ENCODE results near the gene KIF3A.

DNA sequence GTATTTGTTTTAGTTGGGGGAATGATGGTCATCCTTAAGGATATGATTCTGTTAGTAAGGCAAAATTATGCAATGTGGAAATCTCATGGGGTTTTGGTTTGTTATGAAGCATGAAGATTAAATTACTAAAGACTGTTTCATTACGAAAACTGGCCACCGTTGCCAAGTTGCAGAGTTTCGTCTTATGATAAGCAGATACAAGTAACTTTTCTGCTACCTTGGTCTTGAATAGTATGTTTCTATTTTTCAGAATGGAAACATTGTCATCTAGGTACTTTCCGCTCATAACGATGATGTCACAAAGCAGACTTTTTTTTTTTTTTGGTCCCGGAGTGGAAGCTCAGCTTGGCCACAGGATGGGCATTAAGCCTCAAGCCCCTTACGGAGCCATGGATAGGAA, 14.1 kb upstream of the KIF3A start:
- TF ChIP-seq TEAD4 (IDR thresholded peaks at IDR 0.05; ENCODE audit: low read depth, low read length) = no peak
- TF ChIP-seq CEBPB (IDR thresholded peaks at IDR 0.05; ENCODE audit: low read depth, low read length) = no peak
- no peak for TF ChIP-seq EP300 (IDR thresholded peaks at IDR 0.05; ENCODE audit: borderline replicate concordance in 1 of 2, low read depth in 2 of 2, low read length in 2 of 2)
- no peak for TF ChIP-seq EZH2 (IDR thresholded peaks at IDR 0.05; ENCODE audit: low read depth, low read length, severe bottlenecking)
- TF ChIP-seq CTCF (IDR thresholded peaks at IDR 0.05; ENCODE audit: control extremely low read depth in 1 of 3, insufficient read depth in 1 of 3, low read depth in 1 of 3, low read length in 3 of 3) = no peak
